Right lobe of liver (tissue), 4 donors: ENCODE data around the gene WNT4.

Experiments used
- POLR2A ChIP-seq: fragments of 450-650 bp; IDR thresholded peaks from one replicate; pipeline ENCODE4 v1.6.1; 2017; ENCODE audit warnings: antibody characterized with exemption, mild to moderate bottlenecking
- TF ChIP-seq, protein P1 (sequence below), 4 donors: fragments of 200-600 bp in 3 of 4; fragments of 450-650 bp in 1 of 4; IDR thresholded peaks; one replicate each; pipeline versions ENCODE4 v1.5.1 to v1.8.0; 2016 to 2022; ENCODE audit warnings: antibody characterized with exemption in 4 of 4, mild to moderate bottlenecking in 2 of 4
- donor health status: DM: no; HTN: no; CAD: no.
- donor health status: DM: no; HTN: no; CAD: no.
- donor health status: DM: no; HTN: yes; CAD: no.

DNA sequence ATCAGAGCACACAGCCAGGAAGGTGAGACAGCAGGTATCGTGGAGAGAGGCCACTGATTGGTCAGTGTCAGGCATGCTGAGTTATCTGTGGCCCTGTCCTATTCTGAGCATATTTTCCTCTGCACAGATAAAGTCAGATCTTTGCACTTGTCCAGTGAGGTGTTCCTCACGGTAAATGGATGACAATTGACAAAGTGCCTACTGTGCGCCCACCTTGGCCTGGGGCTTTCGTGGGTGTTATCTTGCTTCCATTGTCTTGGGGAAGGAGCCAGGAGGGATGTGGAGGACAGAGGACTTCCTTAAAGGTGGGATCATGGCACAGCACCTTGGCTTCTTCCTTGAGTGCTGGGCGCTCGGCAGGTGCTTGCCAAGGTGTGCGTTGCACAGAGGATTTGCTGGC lies 46.0 kb upstream of the WNT4 start:
- TF ChIP-seq, protein P1, sequence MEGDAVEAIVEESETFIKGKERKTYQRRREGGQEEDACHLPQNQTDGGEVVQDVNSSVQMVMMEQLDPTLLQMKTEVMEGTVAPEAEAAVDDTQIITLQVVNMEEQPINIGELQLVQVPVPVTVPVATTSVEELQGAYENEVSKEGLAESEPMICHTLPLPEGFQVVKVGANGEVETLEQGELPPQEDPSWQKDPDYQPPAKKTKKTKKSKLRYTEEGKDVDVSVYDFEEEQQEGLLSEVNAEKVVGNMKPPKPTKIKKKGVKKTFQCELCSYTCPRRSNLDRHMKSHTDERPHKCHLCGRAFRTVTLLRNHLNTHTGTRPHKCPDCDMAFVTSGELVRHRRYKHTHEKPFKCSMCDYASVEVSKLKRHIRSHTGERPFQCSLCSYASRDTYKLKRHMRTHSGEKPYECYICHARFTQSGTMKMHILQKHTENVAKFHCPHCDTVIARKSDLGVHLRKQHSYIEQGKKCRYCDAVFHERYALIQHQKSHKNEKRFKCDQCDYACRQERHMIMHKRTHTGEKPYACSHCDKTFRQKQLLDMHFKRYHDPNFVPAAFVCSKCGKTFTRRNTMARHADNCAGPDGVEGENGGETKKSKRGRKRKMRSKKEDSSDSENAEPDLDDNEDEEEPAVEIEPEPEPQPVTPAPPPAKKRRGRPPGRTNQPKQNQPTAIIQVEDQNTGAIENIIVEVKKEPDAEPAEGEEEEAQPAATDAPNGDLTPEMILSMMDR (IDR thresholded peaks at IDR 0.05) = no peak
- no peak for TF ChIP-seq POLR2A
